ENCODE data around the gene CEP170B. TPM values are rescaled to one million over a fixed set of nuclear protein-coding genes. Genes with fewer than 3 reads are reported as not detected.
"Not testable (repeated sequence)": the region's sequence is repeated elsewhere in the genome, so short reads cannot be mapped to it uniquely, and the experiment has no call there.

The CEP170B gene
- total and polyA plus RNA-seq, 9 of the 15 experiments (the other 6 are each of a cell fraction or from before 2014, with no cell fraction given): 0.01 to 10.2 (median 2.2) TPM

DNA sequence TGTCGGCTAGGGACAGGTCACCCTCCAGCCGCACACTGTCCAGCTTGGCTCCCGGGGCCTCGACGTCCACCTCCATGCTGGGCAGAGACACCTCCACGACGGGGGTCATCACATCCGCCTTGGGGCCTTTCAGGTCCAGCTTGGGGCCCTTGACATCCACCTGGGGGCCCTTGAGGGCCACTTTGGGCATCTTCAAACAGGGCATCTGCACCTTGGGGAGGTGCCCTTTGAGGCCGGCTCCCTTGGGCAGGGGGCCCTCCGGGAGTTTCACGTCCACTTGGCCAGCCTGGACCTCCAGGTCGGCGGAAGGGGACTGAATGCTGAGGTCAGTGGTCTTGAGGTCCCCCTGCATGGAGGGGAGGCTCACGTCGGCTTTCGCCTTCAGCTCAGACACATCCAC is 77.5 kb downstream of the CEP170B start:
- ATAC-seq (no peak), DNase-seq (ENCODE audit: extremely low read depth in 1 of 4, low spot score in 3 of 4) (no peak), FAIRE-seq (no peak)
- H3K9me3 ChIP-seq (replicated peaks; ENCODE audit: control insufficient read depth, insufficient read depth, low read depth, low read length): no peaks in the 10 kb centered on the region
- H3K79me2 ChIP-seq (ENCODE audit: control insufficient read depth, insufficient read depth, low read length): no peaks in the 10 kb centered on the region
- H2AFZ ChIP-seq (ENCODE audit: low read depth, low read length): no peak overlapping the region
- POLR2A ChIA-PET: interaction anchor here (0.6 kb wide), 1 partner anchor 234 kb away, joined by 3 read pairs; no protein-coding TSS in a partner anchor
- H3K9me1 ChIP-seq (ENCODE audit: control insufficient read depth, insufficient read depth, low read length): no peaks in the 10 kb centered on the region
- H3K27me3 ChIP-seq (ENCODE audit: control insufficient read depth in 2 of 2, insufficient read depth in 2 of 2, low read length in 2 of 2): peaks cover 7 to 56% of the 10 kb centered on the region in 2 experiments; a peak in 4 of 5 replicates
- no peak for TF ChIP-seq HDAC6 (IDR thresholded peaks at IDR 0.05; ENCODE audit: low read depth, low read length)
- no peak for TF ChIP-seq E2F3 (CRISPR knock-in tag; IDR thresholded peaks at IDR 0.05)
- no peak for TF ChIP-seq ATF7 (IDR thresholded peaks at IDR 0.05)
- TF ChIP-seq ETV6 (IDR thresholded peaks at IDR 0.05; ENCODE audit: borderline replicate concordance in 1 of 2, low read depth in 2 of 2, low read length in 1 of 2): no peak
- no peak for TF ChIP-seq ETV6 (CRISPR knock-in tag; IDR thresholded peaks at IDR 0.05; ENCODE audit: borderline replicate concordance)
- TF ChIP-seq HMGN3 (IDR thresholded peaks at IDR 0.05; ENCODE audit: borderline replicate concordance, extremely low read depth, insufficient read length, low read depth, low read length): no peak
- no peak for TF ChIP-seq TCF3 (CRISPR knock-in tag; IDR thresholded peaks at IDR 0.05)
- no peak for TF ChIP-seq NR3C1 (CRISPR knock-in tag; IDR thresholded peaks at IDR 0.05)
- no peak for TF ChIP-seq SRF (CRISPR knock-in tag; IDR thresholded peaks at IDR 0.05)
- no peak for TF ChIP-seq KAT7 (CRISPR knock-in tag; IDR thresholded peaks at IDR 0.05; ENCODE audit: borderline replicate concordance)
- TF ChIP-seq NCOR1 (IDR thresholded peaks at IDR 0.05): no peak
- CTCF ChIA-PET (ENCODE audit: low intra/inter-chr PET ratio): no interaction called here
- no peak overlapping the region for H3K4me3 ChIP-seq
- H3K9ac ChIP-seq (ENCODE audit: insufficient read depth in 1 of 2, low read depth in 2 of 2, low read length in 2 of 2): no peak overlapping the region
- BruUV-seq (replicated peaks): no TSS peak
- H3K36me3 ChIP-seq (ENCODE audit: control insufficient read depth, insufficient read depth, low read length): no peaks in the 10 kb centered on the region
- intact Hi-C loops (cut with micrococcal nuclease) (no loop called here), in situ Hi-C loops (cut with MboI) (no loop called here)
- H3K27ac ChIP-seq (ENCODE audit: extremely low read depth, low read depth, low read length): no peak overlapping the region
- H3K4me1 ChIP-seq (replicated peaks in 1 of 2; ENCODE audit: control insufficient read depth in 2 of 2, insufficient read depth in 2 of 2, low read length in 2 of 2): no peaks in the 10 kb centered on the region; a peak in 1 of 5 replicates
- H4K20me1 ChIP-seq (replicated peaks; ENCODE audit: control insufficient read depth, insufficient read depth, low read length): no peaks in the 10 kb centered on the region; the same call in 1 of the 2 replicates
- WGBS (ENCODE audit: insufficient coverage, low coverage, missing lambda C conversion rate): 33% methylated on average over 10 of the region's 16 CpGs
- H3K4me2 ChIP-seq (ENCODE audit: insufficient read depth, low read length): no peak overlapping the region

DNA sequence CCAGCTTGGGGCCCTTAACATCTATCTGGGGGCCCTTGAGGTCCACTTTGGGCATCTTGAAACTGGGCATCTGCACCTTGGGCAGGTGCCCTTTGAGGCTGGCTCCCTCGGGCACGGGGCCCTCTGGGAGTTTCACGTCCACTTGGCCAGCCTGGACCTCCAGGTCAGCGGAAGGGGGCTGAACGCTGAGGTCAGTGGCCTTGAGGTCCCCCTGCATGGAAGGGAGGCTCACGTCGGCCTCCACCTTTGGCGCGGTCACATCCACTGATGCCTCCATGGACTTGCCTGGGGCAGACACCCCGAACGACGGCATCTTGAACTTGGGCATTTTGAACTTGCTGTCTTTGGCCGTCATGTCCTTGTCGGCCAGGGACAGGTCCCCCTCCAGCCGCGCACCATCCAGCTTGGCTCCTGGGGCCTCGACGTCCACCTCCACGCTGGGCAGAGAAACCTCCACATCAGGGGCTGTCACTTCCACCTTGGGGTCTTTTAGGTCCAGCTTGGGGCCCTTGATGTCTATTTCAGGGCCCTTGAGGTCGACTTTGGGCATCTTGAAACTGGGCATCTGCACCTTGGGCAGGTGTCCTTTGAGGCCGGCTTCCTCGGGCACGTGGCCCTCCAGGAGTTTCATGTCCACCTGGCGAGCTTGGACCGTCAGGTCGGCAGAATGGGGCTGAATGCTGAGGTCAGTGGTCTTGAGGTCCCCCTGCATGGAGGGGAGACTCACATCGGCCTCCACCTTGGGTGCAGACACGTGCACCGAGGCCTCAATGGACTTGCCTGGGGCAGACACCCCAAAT is 78.3 kb downstream of the CEP170B start:
- H3K9ac ChIP-seq (ENCODE audit: insufficient read depth in 1 of 2, low read depth in 2 of 2, low read length in 2 of 2); H3K36me3 ChIP-seq (ENCODE audit: control insufficient read depth, insufficient read depth, low read length); ATAC-seq; intact Hi-C loops (cut with micrococcal nuclease); H3K79me2 ChIP-seq (ENCODE audit: control insufficient read depth, insufficient read depth, low read length); in situ Hi-C loops (cut with MboI); H2AFZ ChIP-seq (ENCODE audit: low read depth, low read length); H3K4me1 ChIP-seq (replicated peaks in 1 of 2; ENCODE audit: control insufficient read depth in 2 of 2, insufficient read depth in 2 of 2, low read length in 2 of 2); H3K27ac ChIP-seq (ENCODE audit: extremely low read depth, low read depth, low read length); H3K4me2 ChIP-seq (ENCODE audit: insufficient read depth, low read length); POLR2A ChIA-PET; CTCF ChIA-PET (ENCODE audit: low intra/inter-chr PET ratio); H3K9me1 ChIP-seq (ENCODE audit: control insufficient read depth, insufficient read depth, low read length); H3K4me3 ChIP-seq; H4K20me1 ChIP-seq (replicated peaks; ENCODE audit: control insufficient read depth, insufficient read depth, low read length); DNase-seq (ENCODE audit: extremely low read depth in 1 of 4, low spot score in 3 of 4); FAIRE-seq; H3K9me3 ChIP-seq (replicated peaks; ENCODE audit: control insufficient read depth, insufficient read depth, low read depth, low read length); BruUV-seq (replicated peaks): not testable (repeated sequence)
- H3K27me3 ChIP-seq (ENCODE audit: control insufficient read depth in 2 of 2, insufficient read depth in 2 of 2, low read length in 2 of 2): peaks cover 7 to 55% of the 10 kb centered on the region in 2 experiments; a peak in 4 of 5 replicates
- 8% methylated on average over 24 of the region's 29 CpGs for WGBS (ENCODE audit: insufficient coverage, low coverage, missing lambda C conversion rate)

All from K562 (cell line).